CD4-positive, CD25-positive, alpha-beta regulatory T cell (primary cell): Measurements from ENCODE around the gene OTOG. TPM values are rescaled to one million over a fixed set of nuclear protein-coding genes. Genes with fewer than 3 reads are reported as not detected.

ENCODE experiments used
- ATAC-seq, 2 donors: fragments of 150-1000 bp; cut with Tn5 transposase; one replicate each; pipeline ENCODE4 v1.10.0; 2021; ENCODE audit warnings: low read depth in 2 of 2, moderate number of reproducible peaks in 2 of 2, moderate library complexity in 1 of 2
- DNase-seq, 3 donors: peaks; one replicate each; pipeline versions ENCODE4 v3.0.0 to v3.0.0-alpha.2; 2012 to 2022; ENCODE audit warnings: mixed read lengths in 1 of 3
- H3K27ac ChIP-seq: one replicate; pipeline ENCODE4 v1.7.0; 2013; ENCODE audit warnings: mild to moderate bottlenecking, low read length; ENCODE audit not compliant: insufficient read depth, poor library complexity, severe bottlenecking
- H3K27me3 ChIP-seq: one replicate; pipeline ENCODE4 v1.7.0; 2013; ENCODE audit warnings: low read length; ENCODE audit not compliant: control insufficient read depth, insufficient read depth
- H3K36me3 ChIP-seq: one replicate; pipeline ENCODE4 v1.7.0; 2013; ENCODE audit warnings: mild to moderate bottlenecking, low read length, moderate library complexity; ENCODE audit not compliant: control insufficient read depth, insufficient read depth
- H3K4me1 ChIP-seq: 2 replicates; pipeline ENCODE4 v1.7.0; 2013; ENCODE audit warnings: mild to moderate bottlenecking, low read length; ENCODE audit not compliant: insufficient read depth, control insufficient read depth, poor library complexity, severe bottlenecking
- H3K4me3 ChIP-seq: one replicate; pipeline ENCODE4 v1.7.0; 2013; ENCODE audit warnings: low read depth, mild to moderate bottlenecking, low read length, moderate library complexity
- H3K9me3 ChIP-seq, 2 experiments: 1 replicate in 1 of 2; 2 replicates in 1 of 2; pipeline ENCODE4 v1.7.0; 2013; ENCODE audit warnings: low read length in 2 of 2, mild to moderate bottlenecking in 1 of 2, moderate library complexity in 1 of 2; ENCODE audit not compliant: control insufficient read depth in 2 of 2
- H3K27ac Mint-ChIP-seq, 3 donors: one replicate each; pipeline ENCODE4 v1.8.0; 2020 to 2022; ENCODE audit warnings: mild to moderate bottlenecking in 3 of 3, mixed read lengths in 3 of 3, moderate library complexity in 2 of 3
- H3K27me3 Mint-ChIP-seq: one replicate; pipeline ENCODE4 v1.8.0; 2022; ENCODE audit warnings: mild to moderate bottlenecking, mixed read lengths
- H3K36me3 Mint-ChIP-seq: one replicate; pipeline ENCODE4 v1.8.0; 2020; ENCODE audit warnings: mixed read lengths
- H3K4me1 Mint-ChIP-seq, 4 donors: one replicate each; pipeline ENCODE4 v1.8.0; 2020 to 2022; ENCODE audit warnings: mixed read lengths in 4 of 4, mild to moderate bottlenecking in 1 of 4
- H3K4me3 Mint-ChIP-seq, 4 donors: one replicate each; pipeline ENCODE4 v1.8.0; 2020 to 2022; ENCODE audit warnings: mild to moderate bottlenecking in 4 of 4, mixed read lengths in 4 of 4, moderate library complexity in 3 of 4
- H3K9me3 Mint-ChIP-seq, 7 donors: one replicate each; pipeline ENCODE4 v1.8.0; 2020 to 2022; ENCODE audit warnings: mixed read lengths in 7 of 7, mild to moderate bottlenecking in 3 of 7, moderate library complexity in 2 of 7
- polyA plus RNA-seq, 4 donors: library from polyadenylated mRNA; unstranded; fragments of 300-500 nt; fragmentation: Illumina TruSeq; gene quantifications; one replicate each; pipeline ENCODE4 v1.2.3, GENCODE V29; 2021
- total RNA-seq: library from RNA; stranded (reverse); gene quantifications from one replicate; pipeline ENCODE4 v1.2.3, GENCODE V29; 2022

OTOG gene
- total and polyA plus RNA-seq, 5 donors from 2014 or later: not detected

GRCh38 chr11:17528906-17529843 lies 17.9 kb upstream of the OTOG start:
- no peak overlapping the region for H3K27ac Mint-ChIP-seq
- Histone ChIP-seq H3K4me1 (no peaks in the 10 kb centered on the region), H3K9me3 (no peaks in the 10 kb centered on the region), H3K27me3 (no peaks in the 10 kb centered on the region), H3K36me3 (no peaks in the 10 kb centered on the region), H3K4me3 (no peak overlapping the region), H3K27ac (no peak overlapping the region)
- no peaks in the 10 kb centered on the region for H3K36me3 Mint-ChIP-seq
- H3K4me1 Mint-ChIP-seq: no peaks in the 10 kb centered on the region
- H3K4me3 Mint-ChIP-seq: no peak overlapping the region
- peaks cover 22% of the 10 kb centered on the region for H3K27me3 Mint-ChIP-seq
- no peaks in the 10 kb centered on the region for H3K9me3 Mint-ChIP-seq
- ATAC-seq (no peak), DNase-seq (no peak)

DNA sequence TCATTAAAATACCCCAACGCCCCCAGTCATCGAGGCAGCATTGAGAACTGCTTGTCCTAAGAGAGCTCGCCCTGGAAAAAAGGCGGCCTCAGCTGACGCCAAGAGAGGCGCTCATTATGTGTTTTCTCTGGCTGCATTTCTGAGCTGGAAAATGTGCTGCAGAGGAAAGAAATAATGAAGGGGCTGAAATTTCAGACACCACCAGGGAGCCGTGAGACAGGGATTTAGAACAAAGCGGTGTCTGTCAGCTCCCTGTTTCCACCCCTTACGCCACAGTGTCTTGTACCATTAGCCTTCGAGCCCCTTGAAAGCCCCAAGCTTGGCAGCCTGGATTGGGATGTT lies 17.2 kb upstream of the OTOG start:
- Histone ChIP-seq H3K27ac (no peak overlapping the region), H3K4me3 (no peak overlapping the region), H3K27me3 (no peaks in the 10 kb centered on the region), H3K36me3 (no peaks in the 10 kb centered on the region), H3K9me3 (no peaks in the 10 kb centered on the region), H3K4me1 (no peaks in the 10 kb centered on the region)
- H3K36me3 Mint-ChIP-seq: no peaks in the 10 kb centered on the region
- DNase-seq (no peak), ATAC-seq (no peak)
- peaks cover 16% of the 10 kb centered on the region for H3K27me3 Mint-ChIP-seq
- H3K4me1 Mint-ChIP-seq: no peaks in the 10 kb centered on the region
- H3K4me3 Mint-ChIP-seq: no peak overlapping the region
- no peak overlapping the region for H3K27ac Mint-ChIP-seq
- no peaks in the 10 kb centered on the region for H3K9me3 Mint-ChIP-seq

DNA sequence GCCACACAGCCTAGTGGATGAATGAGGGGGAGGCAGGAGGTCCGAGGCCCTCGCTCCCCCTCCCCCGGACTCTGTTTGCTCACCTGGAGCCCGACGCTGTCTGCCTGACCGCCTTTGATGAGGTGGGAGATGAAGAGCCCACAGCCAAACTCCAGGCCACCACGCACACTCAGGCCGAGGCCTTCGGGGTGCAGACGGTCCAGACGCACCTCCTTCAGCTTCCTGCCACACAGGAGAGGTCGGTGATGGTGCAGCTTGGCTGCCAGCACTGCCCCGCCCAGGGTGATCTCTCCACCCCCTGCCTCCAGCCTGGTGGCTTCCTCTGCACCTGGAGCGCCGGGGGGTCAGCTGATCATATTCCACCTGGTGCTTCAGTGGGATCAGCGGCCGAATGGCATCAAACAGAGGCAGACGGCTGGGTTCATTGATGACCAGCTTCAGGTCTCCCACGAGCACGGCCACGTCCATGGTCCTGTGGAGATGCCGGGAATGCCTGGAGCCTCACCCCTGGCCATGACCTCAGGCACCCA lies 15.9 kb upstream of the OTOG start:
- H3K27ac Mint-ChIP-seq: no peak overlapping the region
- Histone ChIP-seq H3K27me3 (no peaks in the 10 kb centered on the region), H3K4me1 (no peaks in the 10 kb centered on the region), H3K9me3 (no peaks in the 10 kb centered on the region), H3K27ac (no peak overlapping the region), H3K4me3 (no peak overlapping the region), H3K36me3 (no peaks in the 10 kb centered on the region)
- H3K36me3 Mint-ChIP-seq: no peaks in the 10 kb centered on the region
- no peak for ATAC-seq
- no peak for DNase-seq
- H3K27me3 Mint-ChIP-seq: peaks cover 16% of the 10 kb centered on the region
- no peaks in the 10 kb centered on the region for H3K9me3 Mint-ChIP-seq
- H3K4me1 Mint-ChIP-seq: no peaks in the 10 kb centered on the region
- no peak overlapping the region for H3K4me3 Mint-ChIP-seq

DNA sequence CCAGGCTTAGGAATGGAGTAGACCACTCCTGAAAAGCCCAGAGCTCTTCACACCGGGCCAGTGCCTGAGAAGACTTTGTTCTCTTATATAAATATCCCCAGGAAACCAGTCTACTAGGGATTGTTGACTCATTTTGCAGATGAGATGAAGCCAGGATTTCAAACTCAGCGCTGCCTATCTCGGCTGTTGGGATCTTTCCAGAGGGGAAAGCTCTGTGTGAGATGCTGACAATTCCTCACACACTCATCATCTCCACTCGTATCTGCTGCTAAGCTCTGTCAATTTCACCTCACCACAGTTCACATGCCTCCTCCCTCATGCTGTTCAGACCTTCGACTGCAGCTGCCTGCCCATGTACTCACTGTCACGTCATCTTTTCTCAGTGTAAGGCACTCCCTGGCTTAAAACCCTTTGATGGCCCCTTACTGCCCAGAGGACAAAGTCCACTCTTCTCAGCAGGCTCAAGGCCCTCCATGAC lies 15.4 kb upstream of the OTOG start:
- DNase-seq (no peak), ATAC-seq (no peak)
- Mint-ChIP-seq H3K27ac (no peak overlapping the region), H3K4me1 (no peaks in the 10 kb centered on the region), H3K9me3 (no peaks in the 10 kb centered on the region), H3K36me3 (no peaks in the 10 kb centered on the region), H3K27me3 (peaks cover 16% of the 10 kb centered on the region), H3K4me3 (no peak overlapping the region)
- Histone ChIP-seq H3K4me1 (no peaks in the 10 kb centered on the region), H3K4me3 (no peak overlapping the region), H3K27ac (no peak overlapping the region), H3K36me3 (no peaks in the 10 kb centered on the region), H3K27me3 (no peaks in the 10 kb centered on the region), H3K9me3 (no peaks in the 10 kb centered on the region)

- Mint-ChIP-seq H3K36me3 (no peaks in the 10 kb centered on the region), H3K4me3 (no peak overlapping the region), H3K4me1 (no peaks in the 10 kb centered on the region), H3K27me3 (peaks cover 14% of the 10 kb centered on the region), H3K9me3 (no peaks in the 10 kb centered on the region), H3K27ac (no peak overlapping the region)
- no peak overlapping the region for H3K27ac ChIP-seq
- H3K9me3 ChIP-seq: no peaks in the 10 kb centered on the region
- DNase-seq (no peak), ATAC-seq (no peak)
- no peak overlapping the region for H3K4me3 ChIP-seq
- H3K27me3 ChIP-seq: no peaks in the 10 kb centered on the region
- H3K36me3 ChIP-seq: no peaks in the 10 kb centered on the region
- H3K4me1 ChIP-seq: no peaks in the 10 kb centered on the region
Observed at GRCh38 chr11:17532784-17533183, 14.3 kb upstream of the OTOG start.

GRCh38 chr11:17533341-17533740 lies 13.7 kb upstream of the OTOG start:
- Mint-ChIP-seq H3K27me3 (peaks cover 12% of the 10 kb centered on the region), H3K4me3 (no peak overlapping the region), H3K9me3 (no peaks in the 10 kb centered on the region), H3K36me3 (no peaks in the 10 kb centered on the region), H3K4me1 (no peaks in the 10 kb centered on the region), H3K27ac (no peak overlapping the region)
- H3K27me3 ChIP-seq: no peaks in the 10 kb centered on the region
- no peaks in the 10 kb centered on the region for H3K9me3 ChIP-seq
- no peak overlapping the region for H3K27ac ChIP-seq
- no peak overlapping the region for H3K4me3 ChIP-seq
- ATAC-seq (no peak), DNase-seq (no peak)
- H3K36me3 ChIP-seq: no peaks in the 10 kb centered on the region
- no peaks in the 10 kb centered on the region for H3K4me1 ChIP-seq

DNA sequence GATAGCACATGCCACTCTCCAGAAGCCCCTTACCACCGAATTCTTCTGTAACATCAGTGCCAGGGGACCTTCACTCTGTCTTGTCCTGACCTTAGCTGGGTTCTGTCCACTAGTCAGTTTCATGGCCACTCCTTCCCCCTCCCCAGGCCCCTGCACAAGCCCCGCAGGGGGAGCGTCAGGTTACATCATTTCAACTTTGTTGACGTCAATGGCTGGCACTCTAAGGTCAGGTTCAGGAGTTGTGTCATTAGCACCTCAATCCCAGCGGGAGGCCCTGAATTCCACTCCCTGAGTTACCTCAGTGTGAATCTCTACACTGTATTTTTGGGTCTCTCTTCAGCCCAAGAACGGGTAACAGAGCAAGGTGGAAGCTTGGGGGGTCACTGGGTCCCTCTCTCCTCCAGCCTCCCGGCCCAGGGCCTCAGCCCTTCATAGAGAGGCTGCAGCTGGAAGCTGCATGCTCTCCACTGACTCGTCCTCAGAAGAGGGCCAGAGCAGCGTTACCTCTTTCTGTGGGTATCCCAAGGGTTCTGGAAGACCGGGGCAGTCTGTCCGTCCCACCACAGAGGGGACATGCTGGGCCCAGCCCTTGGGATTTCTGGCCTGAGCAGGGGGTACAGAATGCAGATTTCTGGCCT lies 13.2 kb upstream of the OTOG start:
- no peaks in the 10 kb centered on the region for H3K9me3 ChIP-seq
- H3K36me3 ChIP-seq: no peaks in the 10 kb centered on the region
- no peak for ATAC-seq
- no peak overlapping the region for H3K27ac ChIP-seq
- H3K4me3 ChIP-seq: no peak overlapping the region
- Mint-ChIP-seq H3K27ac (no peak overlapping the region), H3K4me3 (no peak overlapping the region), H3K36me3 (no peaks in the 10 kb centered on the region), H3K9me3 (no peaks in the 10 kb centered on the region), H3K27me3 (peaks cover 12% of the 10 kb centered on the region), H3K4me1 (no peaks in the 10 kb centered on the region)
- H3K4me1 ChIP-seq: no peaks in the 10 kb centered on the region
- no peak for DNase-seq
- H3K27me3 ChIP-seq: no peaks in the 10 kb centered on the region
